HEK293T (cell line): ENCODE data around the gene CAMKV.

ENCODE experiments used
- CTCF ChIA-PET: fragments of 350-600 bp; formaldehyde crosslinking; extraction: SDS; loops from one replicate; lab custom pipeline; 2021; ENCODE audit warnings: antibody characterized with exemption, inconsistent platforms; lab: Yijun Ruan, JAX
- POLR2A ChIA-PET: fragments of 350-600 bp; formaldehyde crosslinking; extraction: SDS; loops from one replicate; lab custom pipeline; 2020; ENCODE audit warnings: antibody characterized with exemption, inconsistent platforms; lab: Yijun Ruan, JAX
- DNase-seq: peaks from one replicate; pipeline ENCODE4 v3.0.0; 2012; ENCODE audit warnings: mixed read lengths; ENCODE audit errors: extremely low spot score
- ARNT ChIP-seq: fragments of 450-650 bp; IDR thresholded peaks from 2 replicates; pipeline ENCODE4 v1.6.1; 2017; ENCODE audit warnings: mild to moderate bottlenecking
- BHLHE40 ChIP-seq: fragments of 450-650 bp; IDR thresholded peaks from 2 replicates; pipeline ENCODE4 v1.6.1; 2016; ENCODE audit warnings: mild to moderate bottlenecking, moderate library complexity, borderline replicate concordance
- CTBP1 ChIP-seq: fragments of 450-650 bp; IDR thresholded peaks from 2 replicates; pipeline ENCODE4 v1.6.1; 2016; ENCODE audit warnings: borderline replicate concordance
- ELF4 ChIP-seq: fragments of 450-650 bp; IDR thresholded peaks from 2 replicates; pipeline ENCODE4 v1.6.1; 2017; ENCODE audit warnings: antibody characterized with exemption
- FOXA1 ChIP-seq: fragments of 450-650 bp; IDR thresholded peaks from 2 replicates; pipeline ENCODE4 v1.6.1; 2016; ENCODE audit warnings: mild to moderate bottlenecking
- FOXK2 ChIP-seq: fragments of 450-650 bp; IDR thresholded peaks from 2 replicates; pipeline ENCODE4 v1.6.1; 2016; ENCODE audit warnings: mild to moderate bottlenecking
- FOXM1 ChIP-seq: fragments of 450-650 bp; IDR thresholded peaks from 2 replicates; pipeline ENCODE4 v1.6.1; 2017; ENCODE audit warnings: mild to moderate bottlenecking, borderline replicate concordance
- HDGF ChIP-seq: fragments of 450-650 bp; IDR thresholded peaks from 2 replicates; pipeline ENCODE4 v1.6.1; 2017; ENCODE audit warnings: antibody characterized with exemption, borderline replicate concordance
- L3MBTL2 ChIP-seq: fragments of 450-650 bp; conservative IDR thresholded peaks from 2 replicates; pipeline ENCODE4 v1.6.1; 2016; ENCODE audit warnings: mild to moderate bottlenecking
- LEF1 ChIP-seq: fragments of 450-650 bp; IDR thresholded peaks from 2 replicates; pipeline ENCODE4 v1.6.1; 2017; ENCODE audit warnings: mild to moderate bottlenecking, borderline replicate concordance
- NFRKB ChIP-seq: fragments of 450-650 bp; IDR thresholded peaks from 2 replicates; pipeline ENCODE4 v1.6.1; 2016; ENCODE audit warnings: mild to moderate bottlenecking, moderate library complexity
- PKNOX1 ChIP-seq: fragments of 450-650 bp; IDR thresholded peaks from 2 replicates; pipeline ENCODE4 v1.6.1; 2016
- SP1 ChIP-seq: fragments of 450-650 bp; IDR thresholded peaks from 2 replicates; pipeline ENCODE4 v1.6.1; 2017
- SUZ12 ChIP-seq: fragments of 450-650 bp; IDR thresholded peaks from 2 replicates; pipeline ENCODE4 v1.6.1; 2016; ENCODE audit warnings: mild to moderate bottlenecking
- TARDBP ChIP-seq: fragments of 450-650 bp; IDR thresholded peaks from 2 replicates; pipeline ENCODE4 v1.6.1; 2016
- ZNF384 ChIP-seq: fragments of 450-650 bp; IDR thresholded peaks from 2 replicates; pipeline ENCODE4 v1.6.1; 2016

CAMKV gene

GRCh38 chr3:49882166-49882565 is 12.5 kb upstream of the CAMKV start:
- ChIA-PET POLR2A (interaction anchor here (1.0 to 1.2 kb wide), 2 partner anchors 10 to 12 kb away, joined by 3 to 4 read pairs; partner anchors contain the start of gene CAMKV), CTCF (interaction anchor here (1.0 kb wide), 1 partner anchor 43 kb away, joined by 3 read pairs; no protein-coding TSS in a partner anchor)
- no peak for DNase-seq
- TF ChIP-seq NFRKB (no peak), ELF4 (no peak), TARDBP (no peak), L3MBTL2 (no peak), HDGF (no peak), BHLHE40 (no peak), FOXK2 (no peak), SP1 (no peak), ARNT (no peak), FOXM1 (no peak), ZNF384 (no peak), PKNOX1 (no peak), CTBP1 (no peak), SUZ12 (no peak), FOXA1 (no peak), LEF1 (no peak)

GRCh38 chr3:49880581-49881315 is 11.0 kb upstream of the CAMKV start:
- TF ChIP-seq BHLHE40 (no peak), LEF1 (no peak), ELF4 (no peak), FOXK2 (no peak), PKNOX1 (no peak), TARDBP (no peak), HDGF (no peak), ZNF384 (no peak), L3MBTL2 (no peak), SUZ12 (no peak), ARNT (no peak), FOXA1 (no peak)

GRCh38 chr3:49879721-49880120 is 10.0 kb upstream of the CAMKV start:
- DNase-seq: no peak
- CTCF ChIA-PET: no interaction called here
- POLR2A ChIA-PET: interaction anchor here (1.1 kb wide), 1 partner anchor 50 kb away, joined by 4 read pairs; the partner anchor contains the start of gene MON1A
- TF ChIP-seq NFRKB (no peak), PKNOX1 (no peak), HDGF (no peak)

More at GRCh38 chr3:49880581-49881315, 11.0 kb upstream of the CAMKV start:
- ChIA-PET CTCF (no interaction called here), POLR2A (interaction anchor here (0.6 to 1.0 kb wide), 2 partner anchors 11 to 269 kb away, joined by 3 to 4 read pairs; partner anchors contain the start of gene CAMKV)
- no peak for DNase-seq

- no peak for DNase-seq
- ChIA-PET POLR2A (no interaction called here), CTCF (interaction anchor here (0.6 kb wide), 1 partner anchor 39 kb away, joined by 3 read pairs; no protein-coding TSS in a partner anchor)
- no peak for TF ChIP-seq ZNF384
- TF ChIP-seq SUZ12: no peak
- no peak for TF ChIP-seq PKNOX1
- TF ChIP-seq FOXK2: no peak
- no peak for TF ChIP-seq SP1
- TF ChIP-seq CTBP1: no peak
- TF ChIP-seq NFRKB: no peak
- TF ChIP-seq ARNT: no peak
- TF ChIP-seq ELF4: no peak
- TF ChIP-seq FOXM1: no peak
- TF ChIP-seq BHLHE40: no peak
- no peak for TF ChIP-seq L3MBTL2
- no peak for TF ChIP-seq FOXA1
- TF ChIP-seq HDGF: no peak
- TF ChIP-seq LEF1: no peak
- TF ChIP-seq TARDBP: no peak
These were observed 9.0 kb upstream of the CAMKV start for GRCh38 chr3:49878686-49879085.

GRCh38 chr3:49877716-49878115 is 8.0 kb upstream of the CAMKV start:
- DNase-seq: no peak
- TF ChIP-seq LEF1: no peak
- TF ChIP-seq BHLHE40: no peak
- ChIA-PET CTCF (no interaction called here), POLR2A (interaction anchor here (0.7 kb wide), 1 partner anchor 21 kb away, joined by 3 read pairs; no protein-coding TSS in a partner anchor)
